IPS-20b (cell line): Measurements from ENCODE around the gene NAA38.

ENCODE experiments used
- H3K27ac ChIP-seq: one replicate; pipeline ENCODE4 v1.5.1; 2013; ENCODE audit warnings: low read length
- H3K27me3 ChIP-seq: 2 replicates; pipeline ENCODE4 v1.6.1; 2013; ENCODE audit warnings: mild to moderate bottlenecking, low read length, inconsistent platforms; ENCODE audit not compliant: insufficient read depth
- H3K36me3 ChIP-seq: 2 replicates; pipeline ENCODE4 v1.6.1; 2013; ENCODE audit warnings: low read depth, mild to moderate bottlenecking, inconsistent platforms, low read length, moderate library complexity; ENCODE audit not compliant: insufficient read depth
- H3K4me1 ChIP-seq: 2 replicates; pipeline ENCODE4 v1.6.1; 2013; ENCODE audit warnings: mild to moderate bottlenecking, control low read depth, inconsistent platforms, low read length, moderate library complexity; ENCODE audit not compliant: insufficient read depth
- H3K4me3 ChIP-seq: 2 replicates; pipeline ENCODE4 v1.5.1; 2013; ENCODE audit warnings: mild to moderate bottlenecking, low read length, inconsistent platforms
- H3K9ac ChIP-seq: 2 replicates; pipeline ENCODE4 v1.6.1; 2013; ENCODE audit warnings: low read depth, mild to moderate bottlenecking, inconsistent platforms, low read length, moderate library complexity
- H3K9me3 ChIP-seq: 2 replicates; pipeline ENCODE4 v1.6.1; 2013; ENCODE audit warnings: mild to moderate bottlenecking, low read depth, low read length, inconsistent platforms; ENCODE audit not compliant: insufficient read depth

NAA38 gene, protein sequence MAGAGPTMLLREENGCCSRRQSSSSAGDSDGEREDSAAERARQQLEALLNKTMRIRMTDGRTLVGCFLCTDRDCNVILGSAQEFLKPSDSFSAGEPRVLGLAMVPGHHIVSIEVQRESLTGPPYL

DNA sequence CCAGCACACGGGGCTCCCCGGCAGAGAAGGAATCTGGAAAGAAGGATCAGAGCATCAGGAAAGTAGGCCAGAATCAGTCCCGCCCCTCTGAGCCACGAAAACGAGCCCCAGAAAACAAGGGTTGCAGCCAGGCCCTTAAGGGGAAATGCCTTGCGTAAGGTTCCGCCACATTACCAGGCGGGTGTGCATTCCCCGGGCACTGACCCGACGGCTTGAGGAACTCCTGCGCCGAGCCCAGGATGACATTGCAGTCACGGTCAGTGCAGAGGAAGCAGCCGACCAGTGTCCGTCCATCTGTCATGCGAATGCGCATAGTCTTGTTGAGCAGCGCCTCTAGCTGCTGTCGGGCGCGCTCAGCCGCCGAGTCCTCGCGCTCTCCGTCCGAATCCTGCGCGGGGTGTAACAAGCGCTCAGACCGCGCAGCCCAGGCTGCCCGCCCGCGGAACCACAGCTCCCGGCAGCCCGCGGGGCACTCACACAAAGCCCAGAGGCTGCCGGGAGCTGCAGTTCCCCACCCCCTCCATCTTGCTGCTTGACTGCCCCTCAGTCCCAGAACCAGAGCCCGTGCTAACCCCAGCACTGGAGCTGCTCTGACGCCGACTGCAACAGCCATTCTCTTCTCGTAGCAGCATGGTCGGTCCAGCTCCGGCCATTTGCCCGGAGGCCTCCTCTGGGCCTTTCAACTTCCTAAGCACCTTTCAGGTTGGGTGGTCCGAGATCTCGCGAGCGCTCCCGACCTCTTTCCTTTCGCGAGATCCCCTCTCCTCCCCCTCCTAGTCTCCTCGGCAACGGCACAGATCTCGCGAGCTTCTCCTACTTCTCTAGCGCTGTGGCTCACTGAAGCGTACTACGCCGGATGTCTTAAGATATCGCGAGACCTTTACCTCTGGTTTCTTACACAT is at the start of gene NAA38:
NAA38 (minus strand) TSS at position 749 of the 902 bp plus-strand sequence; CDS start at position 653, 96 bp downstream.
- peaks cover 49% of the 10 kb centered on the region for H3K27me3 ChIP-seq
- H3K36me3 ChIP-seq: no peaks in the 10 kb centered on the region
- peak within 1 kb of the TSS; percentile 83 for H3K27ac ChIP-seq
- peaks cover 17% of the 10 kb centered on the region; the same call in 1 of the 2 replicates for H3K4me1 ChIP-seq
- H3K9me3 ChIP-seq: no peaks in the 10 kb centered on the region
- H3K9ac ChIP-seq: peak within 1 kb of the TSS; percentile 96
- H3K4me3 ChIP-seq: peak within 1 kb of the TSS; percentile 92

GRCh38 chr17:7903154-7904103 is 46.1 kb upstream of the NAA38 start:
- Histone ChIP-seq H3K27ac (no peak overlapping the region), H3K9me3 (no peaks in the 10 kb centered on the region), H3K9ac (no peak overlapping the region; the same call in 1 of the 2 replicates), H3K4me3 (no peak overlapping the region), H3K4me1 (no peaks in the 10 kb centered on the region; the same call in 1 of the 2 replicates), H3K27me3 (no peaks in the 10 kb centered on the region), H3K36me3 (peaks cover 42% of the 10 kb centered on the region)

DNA sequence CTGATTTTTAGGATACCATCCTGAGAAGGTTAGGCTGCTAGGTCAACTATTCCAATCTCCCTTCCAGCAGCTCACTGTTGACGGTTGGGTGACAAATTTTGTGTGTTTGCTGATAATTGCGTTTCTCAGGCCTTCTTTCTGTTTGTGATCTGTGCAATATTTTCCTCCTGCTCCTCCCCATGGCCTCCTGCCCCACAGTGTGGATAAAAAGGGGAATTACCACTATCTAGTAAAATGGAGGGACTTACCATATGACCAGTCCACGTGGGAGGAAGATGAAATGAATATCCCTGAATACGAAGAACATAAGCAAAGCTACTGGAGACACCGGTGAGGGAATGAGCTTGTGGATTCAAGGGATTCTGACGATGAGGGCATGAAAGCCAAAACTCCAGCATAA is 40.4 kb upstream of the NAA38 start:
- Histone ChIP-seq H3K4me3 (no peak overlapping the region), H3K4me1 (no peaks in the 10 kb centered on the region), H3K27ac (no peak overlapping the region), H3K9ac (no peak overlapping the region), H3K36me3 (peaks cover 51% of the 10 kb centered on the region), H3K9me3 (no peaks in the 10 kb centered on the region), H3K27me3 (no peaks in the 10 kb centered on the region)

- no peak overlapping the region for H3K27ac ChIP-seq
- H3K4me1 ChIP-seq: no peaks in the 10 kb centered on the region
- no peak overlapping the region for H3K4me3 ChIP-seq
- H3K36me3 ChIP-seq: peaks cover 51% of the 10 kb centered on the region
- H3K9ac ChIP-seq: no peak overlapping the region
- H3K27me3 ChIP-seq: no peaks in the 10 kb centered on the region
- H3K9me3 ChIP-seq: no peaks in the 10 kb centered on the region
Measured at GRCh38 chr17:7897090-7897489, 39.7 kb upstream of the NAA38 start.

GRCh38 chr17:7894866-7895265 is 37.5 kb upstream of the NAA38 start:
- Histone ChIP-seq H3K27me3 (no peaks in the 10 kb centered on the region), H3K4me3 (no peak overlapping the region), H3K9me3 (no peaks in the 10 kb centered on the region), H3K36me3 (peaks cover 37% of the 10 kb centered on the region), H3K4me1 (no peaks in the 10 kb centered on the region), H3K9ac (no peak overlapping the region), H3K27ac (no peak overlapping the region)

- Histone ChIP-seq H3K27ac (no peak overlapping the region), H3K4me1 (peaks cover 2% of the 10 kb centered on the region; the same call in 1 of the 2 replicates), H3K36me3 (peaks cover 34% of the 10 kb centered on the region), H3K27me3 (no peaks in the 10 kb centered on the region), H3K9me3 (no peaks in the 10 kb centered on the region), H3K9ac (no peak overlapping the region), H3K4me3 (no peak overlapping the region)
Measured at GRCh38 chr17:7894226-7894625, 36.9 kb upstream of the NAA38 start.

DNA sequence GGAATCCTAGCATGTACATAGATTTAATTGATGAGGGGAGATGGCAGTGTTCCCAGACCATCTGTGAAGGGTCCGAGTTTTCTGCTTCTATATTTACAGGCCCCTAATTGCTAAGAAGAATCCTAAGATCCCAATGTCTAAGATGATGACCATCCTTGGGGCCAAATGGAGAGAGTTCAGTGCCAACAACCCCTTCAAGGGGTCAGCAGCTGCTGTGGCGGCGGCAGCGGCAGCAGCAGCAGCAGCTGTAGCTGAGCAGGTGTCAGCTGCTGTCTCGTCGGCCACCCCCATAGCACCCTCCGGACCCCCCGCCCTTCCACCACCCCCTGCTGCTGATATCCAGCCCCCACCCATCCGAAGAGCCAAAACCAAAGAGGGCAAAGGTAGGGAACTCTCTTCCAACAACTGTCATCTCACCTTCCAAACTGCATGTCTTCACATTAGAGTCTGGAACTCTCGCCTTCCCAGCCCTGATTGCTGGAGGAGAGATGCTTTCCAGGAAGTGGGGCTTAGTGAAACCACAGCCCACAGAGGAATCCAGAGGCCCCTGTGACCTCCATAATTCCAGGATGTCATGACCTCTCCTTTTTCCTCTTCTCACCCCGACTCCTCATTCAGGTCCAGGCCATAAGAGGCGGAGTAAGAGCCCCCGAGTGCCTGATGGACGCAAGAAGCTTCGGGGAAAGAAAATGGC is 36.0 kb upstream of the NAA38 start:
- no peaks in the 10 kb centered on the region; the same call in 1 of the 2 replicates for H3K27me3 ChIP-seq
- peaks cover 10% of the 10 kb centered on the region; the same call in 1 of the 2 replicates for H3K4me1 ChIP-seq
- no peak overlapping the region for H3K4me3 ChIP-seq
- H3K9me3 ChIP-seq: no peaks in the 10 kb centered on the region
- H3K36me3 ChIP-seq: peaks cover 28% of the 10 kb centered on the region
- no peak overlapping the region for H3K9ac ChIP-seq
- no peak overlapping the region for H3K27ac ChIP-seq

GRCh38 chr17:7889166-7889955 is 32.0 kb upstream of the NAA38 start:
- Histone ChIP-seq H3K36me3 (peaks cover 7% of the 10 kb centered on the region; the same call in 1 of the 2 replicates), H3K4me3 (no peak overlapping the region), H3K27ac (no peak overlapping the region), H3K9me3 (no peaks in the 10 kb centered on the region), H3K4me1 (peaks cover 21% of the 10 kb centered on the region; the same call in 1 of the 2 replicates), H3K27me3 (peaks cover 20% of the 10 kb centered on the region; the same call in 1 of the 2 replicates), H3K9ac (no peak overlapping the region)

GRCh38 chr17:7888184-7888920 is 31.0 kb upstream of the NAA38 start, which contains the start of gene CHD3:
Gene CHD3 (plus strand): TSS chr17:7888789. CDS start chr17:7889001, 212 bp downstream.
- Histone ChIP-seq H3K9me3 (no peaks in the 10 kb centered on the region), H3K27me3 (peaks cover 20% of the 10 kb centered on the region; the same call in 1 of the 2 replicates), H3K27ac (no peak within 1 kb of the TSS), H3K4me3 (peak within 1 kb of the TSS; percentile 83), H3K9ac (peak within 1 kb of the TSS; percentile 74), H3K36me3 (no peaks in the 10 kb centered on the region), H3K4me1 (peaks cover 27% of the 10 kb centered on the region; the same call in 1 of the 2 replicates)
